ENCODE results near the gene TIGD7. TPM values are rescaled to one million over a fixed set of nuclear protein-coding genes. Genes with fewer than 3 reads are reported as not detected.

The TIGD7 gene
- total and polyA plus RNA-seq, 2 of the 13 experiments (the other 11 are each of a cell fraction or from before 2014, with no cell fraction given): not detected

DNA sequence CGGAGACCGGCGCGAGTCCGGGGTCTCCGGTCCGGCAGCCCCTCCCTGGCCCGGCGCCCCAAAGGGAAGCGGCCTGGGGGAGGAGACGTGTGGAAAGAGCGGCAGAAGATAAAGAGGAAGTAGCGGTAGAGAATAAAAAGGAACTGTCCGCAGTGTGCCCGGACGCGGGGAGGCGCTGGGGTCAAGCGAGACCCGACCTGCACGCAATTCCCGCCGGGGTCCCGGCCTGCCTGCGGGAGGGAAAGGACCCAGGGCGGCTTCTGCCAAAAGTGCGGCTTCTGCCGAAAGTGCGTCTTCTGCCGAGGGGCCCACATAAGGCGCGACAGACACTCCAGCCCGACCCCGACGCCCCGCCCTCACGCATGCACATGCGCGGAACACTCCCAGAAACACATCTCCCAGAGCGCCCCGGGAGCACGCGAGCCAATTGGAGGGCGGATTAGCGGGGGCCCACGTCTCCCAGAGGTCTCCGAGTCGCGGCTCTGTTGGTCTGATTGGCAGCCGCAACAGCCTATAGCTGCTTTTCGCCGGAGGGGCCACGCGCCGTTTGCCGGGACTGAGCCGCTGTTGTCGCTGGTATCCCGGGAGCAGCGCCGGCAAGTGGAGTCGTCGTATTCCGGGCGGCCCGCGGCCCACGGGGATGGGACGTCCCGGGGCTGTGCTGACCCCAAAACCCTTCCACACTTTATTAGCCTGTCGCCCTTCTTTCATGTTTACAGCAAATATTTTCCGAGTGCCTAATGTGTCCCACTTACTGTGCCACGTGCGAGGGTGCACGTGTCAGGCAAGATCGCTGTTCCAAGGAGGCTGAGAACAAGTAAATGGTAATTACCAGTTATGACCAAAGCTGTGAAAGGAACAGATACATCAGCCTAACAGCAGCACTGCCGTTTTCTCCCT lies 40.8 kb downstream of the TIGD7 start (continued):
- TF ChIP-seq, protein P1, sequence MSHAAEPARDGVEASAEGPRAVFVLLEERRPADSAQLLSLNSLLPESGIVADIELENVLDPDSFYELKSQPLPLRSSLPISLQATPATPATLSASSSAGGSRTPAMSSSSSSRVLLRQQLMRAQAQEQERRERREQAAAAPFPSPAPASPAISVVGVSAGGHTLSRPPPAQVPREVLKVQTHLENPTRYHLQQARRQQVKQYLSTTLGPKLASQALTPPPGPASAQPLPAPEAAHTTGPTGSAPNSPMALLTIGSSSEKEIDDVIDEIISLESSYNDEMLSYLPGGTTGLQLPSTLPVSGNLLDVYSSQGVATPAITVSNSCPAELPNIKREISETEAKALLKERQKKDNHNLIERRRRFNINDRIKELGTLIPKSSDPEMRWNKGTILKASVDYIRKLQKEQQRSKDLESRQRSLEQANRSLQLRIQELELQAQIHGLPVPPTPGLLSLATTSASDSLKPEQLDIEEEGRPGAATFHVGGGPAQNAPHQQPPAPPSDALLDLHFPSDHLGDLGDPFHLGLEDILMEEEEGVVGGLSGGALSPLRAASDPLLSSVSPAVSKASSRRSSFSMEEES (CRISPR knock-in tag; IDR thresholded peaks at IDR 0.05): peak; percentile 66
- TF ChIP-seq ZNF180 (CRISPR knock-in tag; IDR thresholded peaks at IDR 0.05; ENCODE audit: borderline replicate concordance, low read depth): no peak
- TF ChIP-seq, protein P2, sequence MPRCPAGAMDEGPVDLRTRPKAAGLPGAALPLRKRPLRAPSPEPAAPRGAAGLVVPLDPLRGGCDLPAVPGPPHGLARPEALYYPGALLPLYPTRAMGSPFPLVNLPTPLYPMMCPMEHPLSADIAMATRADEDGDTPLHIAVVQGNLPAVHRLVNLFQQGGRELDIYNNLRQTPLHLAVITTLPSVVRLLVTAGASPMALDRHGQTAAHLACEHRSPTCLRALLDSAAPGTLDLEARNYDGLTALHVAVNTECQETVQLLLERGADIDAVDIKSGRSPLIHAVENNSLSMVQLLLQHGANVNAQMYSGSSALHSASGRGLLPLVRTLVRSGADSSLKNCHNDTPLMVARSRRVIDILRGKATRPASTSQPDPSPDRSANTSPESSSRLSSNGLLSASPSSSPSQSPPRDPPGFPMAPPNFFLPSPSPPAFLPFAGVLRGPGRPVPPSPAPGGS (CRISPR knock-in tag; IDR thresholded peaks at IDR 0.05): no peak
- TF ChIP-seq SPEN (CRISPR knock-in tag; IDR thresholded peaks at IDR 0.05; ENCODE audit: low read depth): peak; percentile 89
- no peak; the same call in 1 of the 2 replicates for TF ChIP-seq EEA1 (CRISPR knock-in tag; IDR thresholded peaks at IDR 0.05; ENCODE audit: borderline replicate concordance)
- TF ChIP-seq, protein P3, sequence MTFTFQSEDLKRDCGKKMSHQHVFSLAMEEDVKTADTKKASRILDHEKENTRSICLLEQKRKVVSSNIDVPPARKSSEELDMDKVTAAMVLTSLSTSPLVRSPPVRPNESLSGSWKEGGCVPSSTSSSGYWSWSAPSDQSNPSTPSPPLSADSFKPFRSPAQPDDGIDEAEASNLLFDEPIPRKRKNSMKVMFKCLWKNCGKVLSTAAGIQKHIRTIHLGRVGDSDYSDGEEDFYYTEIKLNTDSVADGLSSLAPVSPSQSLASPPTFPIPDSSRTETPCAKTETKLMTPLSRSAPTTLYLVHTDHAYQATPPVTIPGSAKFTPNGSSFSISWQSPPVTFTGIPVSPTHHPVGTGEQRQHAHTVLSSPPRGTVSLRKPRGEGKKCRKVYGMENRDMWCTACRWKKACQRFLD (CRISPR knock-in tag; IDR thresholded peaks at IDR 0.05; ENCODE audit: borderline replicate concordance): peak; percentile 33; the same call in 1 of the 2 replicates
- TF ChIP-seq ZNF607 (CRISPR knock-in tag; IDR thresholded peaks at IDR 0.05; ENCODE audit: borderline replicate concordance): no peak
- no peak; the same call in 1 of the 2 replicates for TF ChIP-seq ZNF703 (CRISPR knock-in tag; IDR thresholded peaks at IDR 0.05; ENCODE audit: borderline replicate concordance)
- TF ChIP-seq, protein P4, sequence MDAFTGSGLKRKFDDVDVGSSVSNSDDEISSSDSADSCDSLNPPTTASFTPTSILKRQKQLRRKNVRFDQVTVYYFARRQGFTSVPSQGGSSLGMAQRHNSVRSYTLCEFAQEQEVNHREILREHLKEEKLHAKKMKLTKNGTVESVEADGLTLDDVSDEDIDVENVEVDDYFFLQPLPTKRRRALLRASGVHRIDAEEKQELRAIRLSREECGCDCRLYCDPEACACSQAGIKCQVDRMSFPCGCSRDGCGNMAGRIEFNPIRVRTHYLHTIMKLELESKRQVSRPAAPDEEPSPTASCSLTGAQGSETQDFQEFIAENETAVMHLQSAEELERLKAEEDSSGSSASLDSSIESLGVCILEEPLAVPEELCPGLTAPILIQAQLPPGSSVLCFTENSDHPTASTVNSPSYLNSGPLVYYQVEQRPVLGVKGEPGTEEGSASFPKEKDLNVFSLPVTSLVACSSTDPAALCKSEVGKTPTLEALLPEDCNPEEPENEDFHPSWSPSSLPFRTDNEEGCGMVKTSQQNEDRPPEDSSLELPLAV (CRISPR knock-in tag; conservative IDR thresholded peaks at IDR 0.05; ENCODE audit: low read depth): no peak
- no peak for TF ChIP-seq NCOA5 (CRISPR knock-in tag; IDR thresholded peaks at IDR 0.05)
- TF ChIP-seq, protein P5, sequence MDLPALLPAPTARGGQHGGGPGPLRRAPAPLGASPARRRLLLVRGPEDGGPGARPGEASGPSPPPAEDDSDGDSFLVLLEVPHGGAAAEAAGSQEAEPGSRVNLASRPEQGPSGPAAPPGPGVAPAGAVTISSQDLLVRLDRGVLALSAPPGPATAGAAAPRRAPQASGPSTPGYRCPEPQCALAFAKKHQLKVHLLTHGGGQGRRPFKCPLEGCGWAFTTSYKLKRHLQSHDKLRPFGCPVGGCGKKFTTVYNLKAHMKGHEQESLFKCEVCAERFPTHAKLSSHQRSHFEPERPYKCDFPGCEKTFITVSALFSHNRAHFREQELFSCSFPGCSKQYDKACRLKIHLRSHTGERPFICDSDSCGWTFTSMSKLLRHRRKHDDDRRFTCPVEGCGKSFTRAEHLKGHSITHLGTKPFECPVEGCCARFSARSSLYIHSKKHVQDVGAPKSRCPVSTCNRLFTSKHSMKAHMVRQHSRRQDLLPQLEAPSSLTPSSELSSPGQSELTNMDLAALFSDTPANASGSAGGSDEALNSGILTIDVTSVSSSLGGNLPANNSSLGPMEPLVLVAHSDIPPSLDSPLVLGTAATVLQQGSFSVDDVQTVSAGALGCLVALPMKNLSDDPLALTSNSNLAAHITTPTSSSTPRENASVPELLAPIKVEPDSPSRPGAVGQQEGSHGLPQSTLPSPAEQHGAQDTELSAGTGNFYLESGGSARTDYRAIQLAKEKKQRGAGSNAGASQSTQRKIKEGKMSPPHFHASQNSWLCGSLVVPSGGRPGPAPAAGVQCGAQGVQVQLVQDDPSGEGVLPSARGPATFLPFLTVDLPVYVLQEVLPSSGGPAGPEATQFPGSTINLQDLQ (CRISPR knock-in tag; IDR thresholded peaks at IDR 0.05): 0 out of 2 replicates have a peak, but pooled peaks have one; percentile 10
- TF ChIP-seq ZNF569 (CRISPR knock-in tag; IDR thresholded peaks at IDR 0.05; ENCODE audit: borderline replicate concordance): no peak
- TF ChIP-seq ZNF768 (CRISPR knock-in tag; IDR thresholded peaks at IDR 0.05): peak; percentile 29; the same call in 1 of the 2 replicates
- no peak for TF ChIP-seq ZBTB21 (CRISPR knock-in tag; IDR thresholded peaks at IDR 0.05)
- peak; percentile 77 for TF ChIP-seq ATF1 (CRISPR knock-in tag; IDR thresholded peaks at IDR 0.05)
- TF ChIP-seq, protein P6, sequence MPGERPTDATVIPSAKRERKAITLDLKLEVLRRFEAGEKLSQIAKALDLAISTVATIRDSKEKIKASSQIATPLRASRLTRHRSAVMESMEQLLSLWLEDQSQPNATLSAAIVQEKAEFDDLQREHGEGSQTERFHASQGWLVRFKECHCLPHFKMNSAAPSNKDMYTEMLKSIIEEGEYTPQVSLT (CRISPR knock-in tag; IDR thresholded peaks at IDR 0.05; ENCODE audit: borderline replicate concordance, low read depth): no peak
- TF ChIP-seq NFRKB (IDR thresholded peaks at IDR 0.05): no peak
- TF ChIP-seq HOXA9 (CRISPR knock-in tag; IDR thresholded peaks at IDR 0.05; ENCODE audit: borderline replicate concordance): no peak; the same call in 1 of the 2 replicates
- no peak for TF ChIP-seq PTBP1 (IDR thresholded peaks at IDR 0.05; ENCODE audit: low read depth, low read length, poor library complexity, severe bottlenecking)

Data from HepG2 (cell line).